ENCODE measurements around the gene ATE1.
A peak's percentile ranks its signal among the peaks of the same experiment; 100 is the strongest.
"Not testable (repeated sequence)": the region's sequence is repeated elsewhere in the genome, so short reads cannot be mapped to it uniquely, and the experiment has no call there.

ATE1 gene

GRCh38 chr10:121929585-121930267 is 1.9 kb upstream of the ATE1 start:
- not testable (repeated sequence) for DNase-seq

- peak; percentile 11 for DNase-seq
Observed at GRCh38 chr10:121928528-121928884, 675 bp upstream of the ATE1 start.

- DNase-seq: peak; percentile 41
Observed at GRCh38 chr10:121927318-121927840, 452 bp downstream of the ATE1 start.

- peak; percentile 19 for DNase-seq
Observed at GRCh38 chr10:121926671-121927317, 1.0 kb downstream of the ATE1 start.

- DNase-seq: no peak
Observed at GRCh38 chr10:121926157-121926556, 1.7 kb downstream of the ATE1 start.

GRCh38 chr10:121921238-121921931 is 6.4 kb downstream of the ATE1 start:
- DNase-seq: no peak

- no peak for DNase-seq
Observed at GRCh38 chr10:121919666-121920065, 8.2 kb downstream of the ATE1 start.

- DNase-seq: not testable (repeated sequence)
Observed at GRCh38 chr10:121918800-121919199, 9.0 kb downstream of the ATE1 start.

- no peak for DNase-seq
Observed at GRCh38 chr10:121914661-121915060, 13.2 kb downstream of the ATE1 start.

GRCh38 chr10:121911421-121911697 is 16.5 kb downstream of the ATE1 start:
- no peak for DNase-seq

- DNase-seq: no peak
Observed at GRCh38 chr10:121910673-121911420, 17.0 kb downstream of the ATE1 start.

- no peak for DNase-seq
Observed at GRCh38 chr10:121904888-121905287, 22.9 kb downstream of the ATE1 start.

- peak; percentile 59 for DNase-seq
Observed at GRCh38 chr10:121900443-121901174, 27.2 kb downstream of the ATE1 start.

- DNase-seq: no peak
Observed at GRCh38 chr10:121899727-121900126, 28.1 kb downstream of the ATE1 start.

GRCh38 chr10:121891103-121891502 is 36.7 kb downstream of the ATE1 start:
- no peak for DNase-seq

- no peak for DNase-seq
Observed at GRCh38 chr10:121889212-121889611, 38.6 kb downstream of the ATE1 start.

GRCh38 chr10:121886997-121887622 is 40.7 kb downstream of the ATE1 start:
- DNase-seq: peak; percentile 46

- DNase-seq: no peak
Observed at GRCh38 chr10:121886181-121886580, 41.6 kb downstream of the ATE1 start.

GRCh38 chr10:121880895-121881294 is 46.9 kb downstream of the ATE1 start:
- DNase-seq: peak; percentile 82

GRCh38 chr10:121879476-121879875 is 48.4 kb downstream of the ATE1 start:
- DNase-seq: no peak

GRCh38 chr10:121873236-121873635 is 54.6 kb downstream of the ATE1 start:
- DNase-seq: no peak

- DNase-seq: no peak
Observed at GRCh38 chr10:121870413-121870812, 57.4 kb downstream of the ATE1 start.
